GM23248 (cell line): ENCODE measurements around the gene CAMSAP3.

Source experiments
- EZH2 ChIP-seq: fragments of 200-600 bp; sonication (generic); IDR thresholded peaks from 2 replicates; pipeline ENCODE4 v1.6.1; 2018; ENCODE audit warnings: antibody characterized with exemption, mild to moderate bottlenecking; ENCODE audit not compliant: insufficient read depth, poor library complexity, severe bottlenecking
- EZH2phosphoT487 ChIP-seq: fragments of 200-600 bp; sonication (generic); IDR thresholded peaks from 2 replicates; pipeline ENCODE4 v1.6.1; 2018; ENCODE audit warnings: antibody characterized with exemption, moderate library complexity, mild to moderate bottlenecking, low read depth; ENCODE audit not compliant: insufficient read depth

- TF ChIP-seq EZH2: no peak
- no peak for TF ChIP-seq EZH2phosphoT487
Measured at GRCh38 chr19:7550169-7550770, 45.4 kb upstream of the CAMSAP3 start.
